Adrenal gland (tissue), 12 donors: ENCODE results near the gene C1QTNF4. TPM values are rescaled to one million over a fixed set of nuclear protein-coding genes. Genes with fewer than 3 reads are reported as not detected.

ENCODE experiments used
- DNase-seq, 7 donors: peaks; one replicate each; pipeline ENCODE4 v3.0.0-alpha.2; 2019 to 2020
- H3K27ac ChIP-seq, 5 donors: fragments of 200-600 bp; sonication (generic) in 4 of 5; 1 replicate in 3 of 5; 2 replicates in 2 of 5; pipeline versions ENCODE4 v1.5.1 to v1.8.0; 2016 to 2020; ENCODE audit warnings: mild to moderate bottlenecking in 1 of 5
- H3K27me3 ChIP-seq: fragments of 200-600 bp; 2 replicates; pipeline ENCODE4 v1.8.0; 2021
- H3K36me3 ChIP-seq, 2 donors: fragments of 200-600 bp; replicated peaks in 1 of 2; 1 replicate in 1 of 2; 2 replicates in 1 of 2; pipeline versions ENCODE4 v1.5.1 to v1.8.0; 2018 to 2022
- H3K4me1 ChIP-seq, 2 donors: fragments of 200-600 bp; replicated peaks in 1 of 2; 1 replicate in 1 of 2; 2 replicates in 1 of 2; pipeline versions ENCODE4 v1.5.1 to v1.8.0; 2018 to 2021
- H3K4me3 ChIP-seq, 4 donors: fragments of 200-600 bp; sonication (generic) in 3 of 4; one replicate each; pipeline ENCODE4 v1.5.1; 2016 to 2018
- H3K9me3 ChIP-seq, 3 donors: fragments of 200-600 bp; sonication (generic) in 1 of 3; replicated peaks in 1 of 3; 1 replicate in 2 of 3; 2 replicates in 1 of 3; pipeline versions ENCODE4 v1.5.1 to v1.8.0; 2016 to 2021
- CTCF ChIP-seq, 6 experiments: fragments of 450-650 bp in 4 of 6; fragments of 200-600 bp in 2 of 6; sonication (generic) in 1 of 6; IDR thresholded peaks; 1 replicate in 5 of 6; 2 replicates in 1 of 6; pipeline versions ENCODE4 v1.5.1 to v1.8.0; 2016 to 2021; ENCODE audit warnings: antibody characterized with exemption in 6 of 6, mild to moderate bottlenecking in 2 of 6, moderate library complexity in 1 of 6
- POLR2A ChIP-seq, 2 donors: fragments of 450-650 bp; IDR thresholded peaks; one replicate each; pipeline ENCODE4 v1.6.1; 2017; ENCODE audit warnings: antibody characterized with exemption in 2 of 2, mild to moderate bottlenecking in 2 of 2, moderate library complexity in 1 of 2
- WGBS, 4 donors: extraction: QIAGEN DNeasy Blood & Tissue Kit in 2 of 4; methylation state at CpG; one replicate each; pipeline versions ENCODE4 v1.1.5 to v1.1.7; 2013 to 2017; 5-methylcytosine and 5-hydroxymethylcytosine counted together
- intact Hi-C, 2 donors: fragments of 100-400 bp; cut with DNase I; formaldehyde crosslinking; loops; one replicate each; pipeline versions ENCODE4 v1.14.1 to v1.15.0; 2022 to 2023
- polyA plus RNA-seq, 3 donors: library from polyadenylated mRNA; stranded (reverse); fragments of 200-250 nt in 2 of 3; fragments of 350-450 nt in 1 of 3; fragmentation: Illumina TruSeq in 1 of 3; extraction: RNeasy Lipid Tissue Mini Kit (QIAGEN cat#74804) in 1 of 3; gene quantifications; one replicate each; pipeline ENCODE4 v1.2.3, GENCODE V29; 2013 to 2014
- total RNA-seq, 9 donors: library from RNA; depleted of rRNA in 4 of 9; stranded (reverse); fragments of >200 nt in 4 of 9; fragments of 120-200 nt in 1 of 9; fragmentation: NEBNext Ultra II Directional in 1 of 9; extraction: Animal tissue kit (Norgen Biotek cat#: 25700) in 1 of 9; gene quantifications; one replicate each; pipeline versions ENCODE4 v1.1.0 to v1.2.4, GENCODE V29; 2013 to 2023
- donor health status: healthy with polysubstance abuse.
- donor health status: Bipolar disorder and iron deficiency.
- donor health status: DM: yes; HTN: yes; CAD: no.
- donor health status: DM: no; HTN: no; CAD: no.
- donor health status: DM: no; HTN: no; CAD: no.
- donor health status: DM: yes; HTN: yes; CAD: no.

C1QTNF4 gene
- total and polyA plus RNA-seq, 12 donors, result 0.74 to 6.8 (median 2.6) TPM; not detected in 1

- H3K4me3 ChIP-seq, result peak overlapping the region in 1 of 4 donors; percentile 59
- no peak for TF ChIP-seq POLR2A (IDR thresholded peaks at IDR 0.05)
- no peak for TF ChIP-seq CTCF (IDR thresholded peaks at IDR 0.05)
- peaks cover 19% of the 10 kb centered on the region for H3K27me3 ChIP-seq
- H3K27ac ChIP-seq, result no peak overlapping the region
- intact Hi-C loops, result no loop called here
- 4 to 13% (median 11%) methylated on average over 4 to 6 of the region's 6 CpGs for WGBS, 4 donors
- no peaks in the 10 kb centered on the region for H3K9me3 ChIP-seq
- DNase-seq, result no peak
- peaks cover 9 to 12% of the 10 kb centered on the region in 2 donors for H3K4me1 ChIP-seq
- H3K36me3 ChIP-seq, result no peaks in the 10 kb centered on the region
These were observed 698 bp downstream of the C1QTNF4 start for GRCh38 chr11:47593492-47593933.

- TF ChIP-seq CTCF (IDR thresholded peaks at IDR 0.05), result no peak
- no peak for TF ChIP-seq POLR2A (IDR thresholded peaks at IDR 0.05)
- intact Hi-C loops, result no loop called here
- H3K27ac ChIP-seq, result no peak overlapping the region
- no peaks in the 10 kb centered on the region for H3K9me3 ChIP-seq
- H3K4me1 ChIP-seq, result peaks cover 9 to 12% of the 10 kb centered on the region in 2 donors
- no peak for DNase-seq
- H3K4me3 ChIP-seq, result no peak overlapping the region
- H3K27me3 ChIP-seq, result peaks cover 19% of the 10 kb centered on the region
- 69 to 85% (median 72%) methylated on average over 2 of the region's 2 CpGs for WGBS, 4 donors
- no peaks in the 10 kb centered on the region for H3K36me3 ChIP-seq
These were observed 1.2 kb downstream of the C1QTNF4 start for GRCh38 chr11:47592970-47593369.

- H3K4me3 ChIP-seq, result no peak overlapping the region
- DNase-seq, result no peak
- TF ChIP-seq POLR2A (IDR thresholded peaks at IDR 0.05), result no peak
- TF ChIP-seq CTCF (IDR thresholded peaks at IDR 0.05), result no peak
These were observed 2.0 kb downstream of the C1QTNF4 start for GRCh38 chr11:47592251-47592650.

GRCh38 chr11:47591764-47592163 lies 2.4 kb downstream of the C1QTNF4 start:
- Histone ChIP-seq H3K27me3 (peaks cover 19% of the 10 kb centered on the region), H3K9me3 (no peaks in the 10 kb centered on the region), H3K4me1 (peaks cover 9 to 12% of the 10 kb centered on the region in 2 donors), H3K36me3 (no peaks in the 10 kb centered on the region), H3K4me3 (no peak overlapping the region), H3K27ac (no peak overlapping the region)
- no peak for TF ChIP-seq CTCF (IDR thresholded peaks at IDR 0.05)
- TF ChIP-seq POLR2A (IDR thresholded peaks at IDR 0.05), result no peak
- 59 to 86% (median 76%) methylated on average over 5 to 7 of the region's 7 CpGs for WGBS, 4 donors
- DNase-seq, result no peak
- intact Hi-C loops, result no loop called here

More at GRCh38 chr11:47592251-47592650, 2.0 kb downstream of the C1QTNF4 start:
- WGBS, 4 donors, result 66 to 92% (median 81%) methylated on average over 4 of the region's 4 CpGs
- H3K4me1 ChIP-seq, result peaks cover 9 to 12% of the 10 kb centered on the region in 2 donors
- H3K27me3 ChIP-seq, result peaks cover 19% of the 10 kb centered on the region
- H3K9me3 ChIP-seq, result no peaks in the 10 kb centered on the region
- H3K27ac ChIP-seq, result no peak overlapping the region
- H3K36me3 ChIP-seq, result no peaks in the 10 kb centered on the region
- intact Hi-C loops, result no loop called here
